GM19452 (cell line): Measurements from ENCODE around the gene NUP93.
A peak's percentile ranks its signal among the peaks of the same experiment; 100 is the strongest.

Source experiments
- ATAC-seq: cut with Tn5 transposase; IDR thresholded peaks from one replicate; pipeline ENCODE4 v1.9.1; 2021; ENCODE audit not compliant: unreplicated experiment

NUP93 gene

GRCh38 chr16:56847173-56847910 is 117.4 kb downstream of the NUP93 start:
- ATAC-seq = no peak

- ATAC-seq = no peak
Measured at GRCh38 chr16:56848029-56848936, 118.4 kb downstream of the NUP93 start.

- ATAC-seq = no peak
Measured at GRCh38 chr16:56848955-56849689, 119.2 kb downstream of the NUP93 start.

- no peak for ATAC-seq
Measured at GRCh38 chr16:56849690-56850680, 120.1 kb downstream of the NUP93 start.

- no peak for ATAC-seq
Measured at GRCh38 chr16:56851671-56852400, 121.9 kb downstream of the NUP93 start.

- no peak for ATAC-seq
Measured at GRCh38 chr16:56852401-56852730, 122.4 kb downstream of the NUP93 start.

GRCh38 chr16:56852968-56853367 is 123.0 kb downstream of the NUP93 start:
- ATAC-seq = no peak

- no peak for ATAC-seq
Measured at GRCh38 chr16:56855201-56855600, 125.3 kb downstream of the NUP93 start.

GRCh38 chr16:56855946-56856345 is 126.0 kb downstream of the NUP93 start:
- ATAC-seq = no peak

GRCh38 chr16:56856876-56857447 is 127.0 kb downstream of the NUP93 start:
- no peak for ATAC-seq

GRCh38 chr16:56858374-56858773 is 128.4 kb downstream of the NUP93 start:
- ATAC-seq = no peak

GRCh38 chr16:56859636-56860035 is 129.7 kb downstream of the NUP93 start:
- no peak for ATAC-seq

GRCh38 chr16:56860226-56861020 is 130.5 kb downstream of the NUP93 start:
- peak; percentile 87 for ATAC-seq

GRCh38 chr16:56861092-56861610 is 131.2 kb downstream of the NUP93 start:
- no peak for ATAC-seq

GRCh38 chr16:56861756-56862155 is 131.8 kb downstream of the NUP93 start:
- ATAC-seq = no peak

- no peak for ATAC-seq
Measured at GRCh38 chr16:56862776-56863175, 132.8 kb downstream of the NUP93 start.

GRCh38 chr16:56864960-56865359 is 135.0 kb downstream of the NUP93 start, which contains the start of gene SLC12A3:
Gene SLC12A3 (plus strand): TSS chr16:56865207. CDS start chr16:56865236, 29 bp downstream.
- no peak for ATAC-seq

GRCh38 chr16:56865394-56866062 is 135.6 kb downstream of the NUP93 start:
- ATAC-seq = no peak
